ENCODE results near the gene AURKAIP1.

GRCh38 chr1:1357871-1358432 is 17.1 kb downstream of the AURKAIP1 start:
- TF ChIP-seq, protein P1, sequence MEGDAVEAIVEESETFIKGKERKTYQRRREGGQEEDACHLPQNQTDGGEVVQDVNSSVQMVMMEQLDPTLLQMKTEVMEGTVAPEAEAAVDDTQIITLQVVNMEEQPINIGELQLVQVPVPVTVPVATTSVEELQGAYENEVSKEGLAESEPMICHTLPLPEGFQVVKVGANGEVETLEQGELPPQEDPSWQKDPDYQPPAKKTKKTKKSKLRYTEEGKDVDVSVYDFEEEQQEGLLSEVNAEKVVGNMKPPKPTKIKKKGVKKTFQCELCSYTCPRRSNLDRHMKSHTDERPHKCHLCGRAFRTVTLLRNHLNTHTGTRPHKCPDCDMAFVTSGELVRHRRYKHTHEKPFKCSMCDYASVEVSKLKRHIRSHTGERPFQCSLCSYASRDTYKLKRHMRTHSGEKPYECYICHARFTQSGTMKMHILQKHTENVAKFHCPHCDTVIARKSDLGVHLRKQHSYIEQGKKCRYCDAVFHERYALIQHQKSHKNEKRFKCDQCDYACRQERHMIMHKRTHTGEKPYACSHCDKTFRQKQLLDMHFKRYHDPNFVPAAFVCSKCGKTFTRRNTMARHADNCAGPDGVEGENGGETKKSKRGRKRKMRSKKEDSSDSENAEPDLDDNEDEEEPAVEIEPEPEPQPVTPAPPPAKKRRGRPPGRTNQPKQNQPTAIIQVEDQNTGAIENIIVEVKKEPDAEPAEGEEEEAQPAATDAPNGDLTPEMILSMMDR (IDR thresholded peaks at IDR 0.05; ENCODE audit: borderline replicate concordance, extremely low read depth, low read length, poor library complexity, severe bottlenecking) = no peak
- TF ChIP-seq EZH2 (IDR thresholded peaks at IDR 0.05; ENCODE audit: borderline replicate concordance, low read depth, low read length, severe bottlenecking) = no peak
